D721Med (cell line): ENCODE measurements around the gene TSPAN5.

Source experiments
- DNase-seq: peaks from one replicate; pipeline ENCODE4 v3.0.0; 2011; ENCODE audit warnings: low spot score; ENCODE audit not compliant: insufficient read length
- FAIRE-seq: peaks from 2 replicates; lab custom pipeline; 2011; peaks lifted over from hg19 to GRCh38; lab: Jason Lieb, UNC
- CTCF ChIP-seq: IDR thresholded peaks from 2 replicates; pipeline ENCODE4 v1.5.1; 2012; ENCODE audit warnings: mild to moderate bottlenecking, control low read depth; ENCODE audit not compliant: insufficient read depth; ENCODE audit errors: missing control alignments

TSPAN5 gene

GRCh38 chr4:98646422-98646821 lies 12.0 kb downstream of the TSPAN5 start:
- no peak for FAIRE-seq
- no peak for TF ChIP-seq CTCF
- no peak for DNase-seq

- TF ChIP-seq CTCF = no peak
- FAIRE-seq = no peak
- DNase-seq = no peak
Measured at GRCh38 chr4:98645527-98645926, 12.9 kb downstream of the TSPAN5 start.

- FAIRE-seq (no peak), DNase-seq (no peak)
- no peak for TF ChIP-seq CTCF
Measured at GRCh38 chr4:98643755-98644154, 14.7 kb downstream of the TSPAN5 start.

- FAIRE-seq (no peak), DNase-seq (no peak)
- no peak for TF ChIP-seq CTCF
Measured at GRCh38 chr4:98642991-98643426, 15.4 kb downstream of the TSPAN5 start.

- no peak for DNase-seq
- FAIRE-seq = no peak
- TF ChIP-seq CTCF = no peak
Measured at GRCh38 chr4:98641906-98642668, 16.3 kb downstream of the TSPAN5 start.

GRCh38 chr4:98641376-98641775 lies 17.0 kb downstream of the TSPAN5 start:
- DNase-seq = no peak

More at GRCh38 chr4:98641376-98641775, 17.0 kb downstream of the TSPAN5 start:
- FAIRE-seq = no peak
- TF ChIP-seq CTCF = no peak
